ENCODE results near the gene MT2A.

Gene MT2A

GRCh38 chr16:56645838-56646237, 37.5 kb downstream of the MT2A start:
- no peaks in the 10 kb centered on the region for H3K4me1 ChIP-seq

GRCh38 chr16:56647641-56648431, 39.5 kb downstream of the MT2A start:
- peaks cover 0 to 12% (median 0%) of the 10 kb centered on the region in 11 experiments; a peak in 10 of 22 replicates for H4K20me1 ChIP-seq
- H3K4me3 ChIP-seq: no peak overlapping the region
- no peaks in the 10 kb centered on the region for H3K9me3 ChIP-seq (replicated peaks in 1 of 11)
- H3K4me2 ChIP-seq: no peak overlapping the region
- no peak overlapping the region for H3K9ac ChIP-seq
- TF ChIP-seq Cebpa-rat (IDR thresholded peaks at IDR 0.05): no peak
- no peaks in the 10 kb centered on the region for H3K36me3 ChIP-seq
- H3K27ac ChIP-seq: no peak overlapping the region
- H3K27me3 ChIP-seq: peaks cover 53 to 79% (median 73%) of the 10 kb centered on the region in 11 experiments
- H3K4me1 ChIP-seq: peaks cover 0 to 4% (median under 1%) of the 10 kb centered on the region in 10 experiments; a peak in 8 of 20 replicates

More at GRCh38 chr16:56645838-56646237, 37.5 kb downstream of the MT2A start:
- Histone ChIP-seq H3K27me3 (peaks cover 73 to 98% (median 91%) of the 10 kb centered on the region in 11 experiments), H4K20me1 (peaks cover 0 to 15% (median 0%) of the 10 kb centered on the region in 11 experiments; a peak in 10 of 22 replicates), H3K27ac (no peak overlapping the region), H3K9me3 (replicated peaks in 1 of 11) (no peaks in the 10 kb centered on the region), H3K4me3 (no peak overlapping the region), H3K4me2 (no peak overlapping the region), H3K9ac (no peak overlapping the region), H3K36me3 (no peaks in the 10 kb centered on the region)
- TF ChIP-seq Cebpa-rat (IDR thresholded peaks at IDR 0.05): no peak

GRCh38 chr16:56649271-56649670, 40.9 kb downstream of the MT2A start:
- Histone ChIP-seq H3K4me2 (no peak overlapping the region), H3K9ac (no peak overlapping the region), H3K4me1 (peaks cover 6 to 18% (median 11%) of the 10 kb centered on the region in 10 experiments; a peak in 17 of 20 replicates), H3K27ac (no peak overlapping the region), H3K9me3 (replicated peaks in 1 of 11) (no peaks in the 10 kb centered on the region), H3K36me3 (no peaks in the 10 kb centered on the region), H4K20me1 (peaks cover 0 to 10% (median 0%) of the 10 kb centered on the region in 11 experiments; a peak in 8 of 22 replicates), H3K27me3 (peaks cover 39 to 65% (median 59%) of the 10 kb centered on the region in 11 experiments), H3K4me3 (no peak overlapping the region)
- TF ChIP-seq Cebpa-rat (IDR thresholded peaks at IDR 0.05): no peak

GRCh38 chr16:56649820-56650219, 41.4 kb downstream of the MT2A start:
- H3K36me3 ChIP-seq: no peaks in the 10 kb centered on the region
- H3K4me1 ChIP-seq: peaks cover 7 to 23% (median 11%) of the 10 kb centered on the region in 10 experiments; a peak in 17 of 20 replicates
- H3K4me2 ChIP-seq: no peak overlapping the region
- peaks cover 34 to 60% (median 53%) of the 10 kb centered on the region in 11 experiments for H3K27me3 ChIP-seq
- no peak overlapping the region for H3K27ac ChIP-seq
- no peaks in the 10 kb centered on the region for H3K9me3 ChIP-seq (replicated peaks in 1 of 11)
- TF ChIP-seq Cebpa-rat (IDR thresholded peaks at IDR 0.05): no peak
- no peak overlapping the region for H3K4me3 ChIP-seq
- H4K20me1 ChIP-seq: peaks cover 0 to 10% (median 0%) of the 10 kb centered on the region in 11 experiments; a peak in 7 of 22 replicates
- no peak overlapping the region for H3K9ac ChIP-seq

- Histone ChIP-seq H3K9me3 (replicated peaks in 1 of 11) (no peaks in the 10 kb centered on the region), H3K4me3 (no peak within 1 kb of the TSS), H3K4me2 (peak within 1 kb of the TSS in 4 of 11 experiments; percentile 37 to 66 (median 56); a peak in 4 of 22 replicates), H3K27me3 (peaks cover 22 to 46% (median 36%) of the 10 kb centered on the region in 11 experiments), H3K4me1 (peaks cover 7 to 24% (median 11%) of the 10 kb centered on the region in 10 experiments; a peak in 17 of 20 replicates), H3K9ac (no peak within 1 kb of the TSS), H4K20me1 (peaks cover 0 to 6% (median 0%) of the 10 kb centered on the region in 11 experiments; a peak in 3 of 22 replicates), H3K36me3 (no peaks in the 10 kb centered on the region), H3K27ac (no peak within 1 kb of the TSS)
- no peak for TF ChIP-seq Cebpa-rat (IDR thresholded peaks at IDR 0.05)
Observed at GRCh38 chr16:56651586-56651985, 43.2 kb downstream of the MT2A start, which contains the start of gene MT1B. Gene MT1B (plus strand): TSS chr16:56651886. CDS start chr16:56651954, 68 bp downstream.

GRCh38 chr16:56652600-56652999, 44.2 kb downstream of the MT2A start:
- no peak for TF ChIP-seq Cebpa-rat (IDR thresholded peaks at IDR 0.05)
- no peaks in the 10 kb centered on the region for H3K9me3 ChIP-seq (replicated peaks in 1 of 11)
- peak overlapping the region in 4 of 11 experiments; percentile 37 to 66 (median 56); a peak in 6 of 22 replicates for H3K4me2 ChIP-seq
- H4K20me1 ChIP-seq: peaks cover 0 to 5% (median 0%) of the 10 kb centered on the region in 11 experiments; a peak in 2 of 22 replicates
- H3K9ac ChIP-seq: no peak overlapping the region
- H3K4me3 ChIP-seq: no peak overlapping the region
- peaks cover 13 to 46% (median 36%) of the 10 kb centered on the region in 11 experiments for H3K27me3 ChIP-seq
- no peak overlapping the region for H3K27ac ChIP-seq
- peaks cover 7 to 28% (median 15%) of the 10 kb centered on the region in 10 experiments; a peak in 18 of 20 replicates for H3K4me1 ChIP-seq
- no peaks in the 10 kb centered on the region for H3K36me3 ChIP-seq

GRCh38 chr16:56653218-56653617, 44.8 kb downstream of the MT2A start:
- Histone ChIP-seq H3K4me1 (peaks cover 14 to 32% (median 22%) of the 10 kb centered on the region in 10 experiments), H3K9ac (no peak overlapping the region), H3K4me3 (no peak overlapping the region), H3K27me3 (peaks cover 13 to 46% (median 36%) of the 10 kb centered on the region in 11 experiments), H3K27ac (no peak overlapping the region), H3K9me3 (replicated peaks in 1 of 11) (no peaks in the 10 kb centered on the region), H3K4me2 (peak overlapping the region in 10 of 11 experiments; percentile 14 to 66 (median 40); a peak in 18 of 22 replicates), H3K36me3 (no peaks in the 10 kb centered on the region), H4K20me1 (peaks cover 0 to 2% (median 0%) of the 10 kb centered on the region in 11 experiments; a peak in 2 of 22 replicates)
- no peak for TF ChIP-seq Cebpa-rat (IDR thresholded peaks at IDR 0.05)

GRCh38 chr16:56657555-56658326, 49.4 kb downstream of the MT2A start, which contains the start of gene MT1F:
Gene MT1F (plus strand): TSS chr16:56657959. CDS start chr16:56658059, 100 bp downstream.
- Histone ChIP-seq H3K9ac (peak within 1 kb of the TSS; percentile 25 to 72 (median 62); a peak in 19 of 22 replicates), H3K27ac (peak within 1 kb of the TSS in 5 of 11 experiments; percentile 14 to 52 (median 26); a peak in 7 of 22 replicates), H4K20me1 (peaks cover 0 to 9% (median 0%) of the 10 kb centered on the region in 11 experiments; a peak in 2 of 22 replicates), H3K4me1 (peaks cover 20 to 41% (median 32%) of the 10 kb centered on the region in 10 experiments), H3K36me3 (no peaks in the 10 kb centered on the region), H3K4me3 (peak within 1 kb of the TSS; percentile 59 to 75 (median 66)), H3K27me3 (peaks cover 52 to 67% (median 63%) of the 10 kb centered on the region in 11 experiments), H3K9me3 (replicated peaks in 1 of 11) (no peaks in the 10 kb centered on the region), H3K4me2 (peak within 1 kb of the TSS; percentile 79 to 99 (median 95))
- no peak for TF ChIP-seq Cebpa-rat (IDR thresholded peaks at IDR 0.05)
